Body of pancreas (tissue), 4 donors: Measurements from ENCODE around the gene ZBTB33.

Experiments
- CTCF ChIP-seq, 7 experiments: fragments of 450-650 bp in 4 of 7; fragments of 200-600 bp in 3 of 7; sonication (generic) in 3 of 7; IDR thresholded peaks; one replicate each; pipeline ENCODE4 v1.5.1; 2016 to 2019; ENCODE audit warnings: antibody characterized with exemption in 7 of 7
- POLR2A ChIP-seq, 3 donors: fragments of 450-650 bp; IDR thresholded peaks; one replicate each; pipeline ENCODE4 v1.6.1; 2016; ENCODE audit warnings: antibody characterized with exemption in 3 of 3, mild to moderate bottlenecking in 2 of 3

DNA sequence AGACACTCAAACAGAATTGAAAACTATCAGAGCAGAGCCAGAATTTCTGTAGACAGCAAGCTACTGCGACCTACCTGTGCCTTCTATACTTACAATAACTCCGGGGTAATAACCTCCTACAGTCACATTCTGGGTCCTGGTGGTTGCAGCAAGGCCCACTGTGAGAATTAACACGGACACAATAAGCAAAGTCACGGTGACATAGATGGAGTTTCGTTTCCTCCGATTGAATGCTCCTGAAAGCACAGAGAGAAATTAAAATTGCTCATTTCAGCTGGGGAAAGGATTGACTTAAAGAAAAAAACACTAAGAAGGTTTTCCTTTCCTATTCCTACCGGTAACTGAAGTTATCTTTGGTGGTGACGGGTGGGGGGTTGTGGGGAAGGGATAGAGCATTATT lies 53.6 kb downstream of the ZBTB33 start:
- TF ChIP-seq CTCF (IDR thresholded peaks at IDR 0.05) (no peak), POLR2A (IDR thresholded peaks at IDR 0.05) (no peak)
